GM19372 (cell line): Measurements from ENCODE around the gene C3orf33.

Experiments
- ATAC-seq: cut with Tn5 transposase; IDR thresholded peaks from one replicate; pipeline ENCODE4 v1.9.1; 2021; ENCODE audit warnings: mild to moderate bottlenecking, low read depth, moderate library complexity; ENCODE audit not compliant: unreplicated experiment

C3orf33 gene

GRCh38 chr3:155744010-155744625 is 62.0 kb downstream of the C3orf33 start:
- peak; percentile 39 for ATAC-seq

- ATAC-seq, result no peak
These were observed 62.5 kb downstream of the C3orf33 start for GRCh38 chr3:155743606-155744005.

GRCh38 chr3:155742349-155742965 is 63.6 kb downstream of the C3orf33 start:
- ATAC-seq, result no peak

GRCh38 chr3:155741603-155742002 is 64.5 kb downstream of the C3orf33 start:
- ATAC-seq, result no peak

GRCh38 chr3:155741101-155741500 is 65.0 kb downstream of the C3orf33 start:
- no peak for ATAC-seq

- no peak for ATAC-seq
These were observed 66.9 kb downstream of the C3orf33 start for GRCh38 chr3:155739154-155739553.

- no peak for ATAC-seq
These were observed 67.5 kb downstream of the C3orf33 start for GRCh38 chr3:155738580-155739076.

- ATAC-seq, result peak; percentile 80
These were observed 68.1 kb downstream of the C3orf33 start for GRCh38 chr3:155737844-155738460.

- no peak for ATAC-seq
These were observed 69.7 kb downstream of the C3orf33 start for GRCh38 chr3:155736381-155736780.

GRCh38 chr3:155730843-155731242 is 75.2 kb downstream of the C3orf33 start:
- ATAC-seq, result no peak

- ATAC-seq, result no peak
These were observed 78.2 kb downstream of the C3orf33 start for GRCh38 chr3:155727836-155728235.

- no peak for ATAC-seq
These were observed 91.8 kb downstream of the C3orf33 start for GRCh38 chr3:155714295-155714718.
